Adrenal gland (tissue), 12 donors: ENCODE results near the gene DAGLB. TPM values are rescaled to one million over a fixed set of nuclear protein-coding genes. Genes with fewer than 3 reads are reported as not detected.
"Not testable (repeated sequence)": the region's sequence is repeated elsewhere in the genome, so short reads cannot be mapped to it uniquely, and the experiment has no call there.

Experiments
- DNase-seq, 7 donors: peaks; one replicate each; pipeline ENCODE4 v3.0.0-alpha.2; 2019 to 2020
- H3K27ac ChIP-seq, 5 donors: fragments of 200-600 bp; sonication (generic) in 4 of 5; 1 replicate in 3 of 5; 2 replicates in 2 of 5; pipeline versions ENCODE4 v1.5.1 to v1.8.0; 2016 to 2020; ENCODE audit warnings: mild to moderate bottlenecking in 1 of 5
- H3K27me3 ChIP-seq: fragments of 200-600 bp; 2 replicates; pipeline ENCODE4 v1.8.0; 2021
- H3K36me3 ChIP-seq, 2 donors: fragments of 200-600 bp; replicated peaks in 1 of 2; 1 replicate in 1 of 2; 2 replicates in 1 of 2; pipeline versions ENCODE4 v1.5.1 to v1.8.0; 2018 to 2022
- H3K4me1 ChIP-seq, 2 donors: fragments of 200-600 bp; replicated peaks in 1 of 2; 1 replicate in 1 of 2; 2 replicates in 1 of 2; pipeline versions ENCODE4 v1.5.1 to v1.8.0; 2018 to 2021
- H3K4me3 ChIP-seq, 4 donors: fragments of 200-600 bp; sonication (generic) in 3 of 4; one replicate each; pipeline ENCODE4 v1.5.1; 2016 to 2018
- H3K9me3 ChIP-seq, 3 donors: fragments of 200-600 bp; sonication (generic) in 1 of 3; replicated peaks in 1 of 3; 1 replicate in 2 of 3; 2 replicates in 1 of 3; pipeline versions ENCODE4 v1.5.1 to v1.8.0; 2016 to 2021
- POLR2A ChIP-seq, 2 donors: fragments of 450-650 bp; IDR thresholded peaks; one replicate each; pipeline ENCODE4 v1.6.1; 2017; ENCODE audit warnings: antibody characterized with exemption in 2 of 2, mild to moderate bottlenecking in 2 of 2, moderate library complexity in 1 of 2
- WGBS, 4 donors: extraction: QIAGEN DNeasy Blood & Tissue Kit in 2 of 4; methylation state at CpG; one replicate each; pipeline versions ENCODE4 v1.1.5 to v1.1.7; 2013 to 2017; 5-methylcytosine and 5-hydroxymethylcytosine counted together
- intact Hi-C, 2 donors: fragments of 100-400 bp; cut with DNase I; formaldehyde crosslinking; loops; one replicate each; pipeline versions ENCODE4 v1.14.1 to v1.15.0; 2022 to 2023
- polyA plus RNA-seq, 3 donors: library from polyadenylated mRNA; stranded (reverse); fragments of 200-250 nt in 2 of 3; fragments of 350-450 nt in 1 of 3; fragmentation: Illumina TruSeq in 1 of 3; extraction: RNeasy Lipid Tissue Mini Kit (QIAGEN cat#74804) in 1 of 3; gene quantifications; one replicate each; pipeline ENCODE4 v1.2.3, GENCODE V29; 2013 to 2014
- total RNA-seq, 9 donors: library from RNA; depleted of rRNA in 4 of 9; stranded (reverse); fragments of >200 nt in 4 of 9; fragments of 120-200 nt in 1 of 9; fragmentation: NEBNext Ultra II Directional in 1 of 9; extraction: Animal tissue kit (Norgen Biotek cat#: 25700) in 1 of 9; gene quantifications; one replicate each; pipeline versions ENCODE4 v1.1.0 to v1.2.4, GENCODE V29; 2013 to 2023
- TF ChIP-seq, protein P1 (sequence below), 6 experiments: fragments of 450-650 bp in 4 of 6; fragments of 200-600 bp in 2 of 6; sonication (generic) in 1 of 6; IDR thresholded peaks; 1 replicate in 5 of 6; 2 replicates in 1 of 6; pipeline versions ENCODE4 v1.5.1 to v1.8.0; 2016 to 2021; ENCODE audit warnings: antibody characterized with exemption in 6 of 6, mild to moderate bottlenecking in 2 of 6, moderate library complexity in 1 of 6
- donor health status: healthy with polysubstance abuse.
- donor health status: Bipolar disorder and iron deficiency.
- donor health status: DM: yes; HTN: yes; CAD: no.
- donor health status: DM: no; HTN: no; CAD: no.
- donor health status: DM: no; HTN: no; CAD: no.
- donor health status: DM: yes; HTN: yes; CAD: no.

Gene DAGLB
- total and polyA plus RNA-seq, 12 donors, result 19.8 to 56.7 (median 36.7) TPM

DNA sequence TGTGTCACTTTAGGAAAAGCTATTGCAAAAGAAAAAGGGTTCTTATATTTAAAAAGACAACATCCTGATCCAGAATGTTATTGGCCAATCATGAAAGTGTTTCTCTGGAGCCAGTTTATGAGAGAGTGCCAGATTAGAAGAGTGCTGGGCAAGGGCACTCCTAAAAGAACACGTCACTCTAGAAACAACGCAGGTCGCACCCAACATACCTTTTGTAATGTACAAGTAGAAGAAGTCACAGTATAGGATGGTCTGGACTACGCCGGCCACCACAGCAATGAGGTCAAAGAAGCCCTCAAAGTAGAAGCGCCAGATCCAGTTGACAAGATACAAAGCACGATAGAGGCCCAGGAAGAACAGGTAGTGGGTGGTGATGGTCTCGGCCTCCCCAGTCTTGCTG lies 18.1 kb upstream of the DAGLB start:
- H3K36me3 ChIP-seq, result peaks cover 0 to 86% of the 10 kb centered on the region in 2 donors
- TF ChIP-seq, protein P1, sequence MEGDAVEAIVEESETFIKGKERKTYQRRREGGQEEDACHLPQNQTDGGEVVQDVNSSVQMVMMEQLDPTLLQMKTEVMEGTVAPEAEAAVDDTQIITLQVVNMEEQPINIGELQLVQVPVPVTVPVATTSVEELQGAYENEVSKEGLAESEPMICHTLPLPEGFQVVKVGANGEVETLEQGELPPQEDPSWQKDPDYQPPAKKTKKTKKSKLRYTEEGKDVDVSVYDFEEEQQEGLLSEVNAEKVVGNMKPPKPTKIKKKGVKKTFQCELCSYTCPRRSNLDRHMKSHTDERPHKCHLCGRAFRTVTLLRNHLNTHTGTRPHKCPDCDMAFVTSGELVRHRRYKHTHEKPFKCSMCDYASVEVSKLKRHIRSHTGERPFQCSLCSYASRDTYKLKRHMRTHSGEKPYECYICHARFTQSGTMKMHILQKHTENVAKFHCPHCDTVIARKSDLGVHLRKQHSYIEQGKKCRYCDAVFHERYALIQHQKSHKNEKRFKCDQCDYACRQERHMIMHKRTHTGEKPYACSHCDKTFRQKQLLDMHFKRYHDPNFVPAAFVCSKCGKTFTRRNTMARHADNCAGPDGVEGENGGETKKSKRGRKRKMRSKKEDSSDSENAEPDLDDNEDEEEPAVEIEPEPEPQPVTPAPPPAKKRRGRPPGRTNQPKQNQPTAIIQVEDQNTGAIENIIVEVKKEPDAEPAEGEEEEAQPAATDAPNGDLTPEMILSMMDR (IDR thresholded peaks at IDR 0.05), result no peak
- no peak for TF ChIP-seq POLR2A (IDR thresholded peaks at IDR 0.05)
- H3K27ac ChIP-seq, result no peak overlapping the region
- no peak overlapping the region for H3K4me3 ChIP-seq
- intact Hi-C loops, result no loop called here
- no peaks in the 10 kb centered on the region for H3K27me3 ChIP-seq
- WGBS, 4 donors, result 91 to 97% (median 94%) methylated on average over 8 of the region's 8 CpGs
- H3K9me3 ChIP-seq, result no peaks in the 10 kb centered on the region
- DNase-seq, result no peak
- H3K4me1 ChIP-seq, result no peaks in the 10 kb centered on the region

DNA sequence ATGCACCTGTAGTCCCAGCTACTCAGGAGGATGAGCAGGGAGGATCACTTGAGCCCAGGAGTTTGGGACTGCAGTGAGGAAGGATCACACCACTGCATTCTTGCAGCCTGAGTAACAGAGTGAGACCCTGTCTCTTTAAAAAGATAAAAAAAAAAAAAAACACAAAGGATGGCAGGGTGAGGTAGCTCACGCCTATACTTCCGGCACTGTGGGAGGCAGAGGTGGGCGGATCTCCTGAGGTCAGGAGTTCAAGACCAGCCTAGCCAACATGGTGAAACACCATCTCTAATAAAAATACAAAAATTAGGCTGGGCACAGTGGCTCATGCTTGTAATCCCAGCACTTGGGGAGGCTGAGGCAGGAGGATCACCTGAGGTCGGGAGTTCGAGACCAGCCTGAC lies 15.9 kb upstream of the DAGLB start:
- peaks cover 0 to 65% of the 10 kb centered on the region in 2 donors for H3K36me3 ChIP-seq
- H3K9me3 ChIP-seq, H3K27me3 ChIP-seq, H3K4me1 ChIP-seq, H3K27ac ChIP-seq, H3K4me3 ChIP-seq, DNase-seq, intact Hi-C loops: not testable (repeated sequence)
- WGBS, 4 donors, result 76 to 84% (median 82%) methylated on average over 5 of the region's 5 CpGs

DNA sequence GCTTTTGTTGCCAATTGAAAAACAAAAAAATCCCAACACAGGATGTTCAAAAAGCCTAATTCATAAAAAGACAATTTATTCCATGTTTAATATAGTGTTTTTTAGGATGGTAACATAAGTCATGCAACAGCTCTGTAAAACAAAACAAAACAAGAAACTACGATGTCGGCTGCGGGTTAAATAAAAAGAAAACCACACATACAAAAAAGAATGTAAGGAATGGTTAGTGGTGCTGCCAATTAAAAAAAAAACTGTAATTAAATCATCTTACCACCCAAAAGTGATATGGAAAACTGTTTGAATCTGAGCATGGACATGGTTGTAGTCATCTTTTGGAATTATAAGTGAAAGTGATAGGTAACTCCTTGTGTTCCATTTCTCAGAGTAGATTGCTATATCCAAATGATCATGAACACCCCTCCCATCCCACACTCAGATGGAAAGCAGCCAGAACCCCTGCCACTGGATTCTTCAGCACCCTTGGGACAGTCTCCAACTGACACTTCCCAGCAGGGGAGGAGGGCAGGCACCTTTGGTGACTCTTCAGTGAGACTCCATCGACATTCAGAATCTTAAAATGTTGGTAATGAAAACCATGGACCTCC lies 14.3 kb upstream of the DAGLB start:
- Histone ChIP-seq H3K4me1 (no peaks in the 10 kb centered on the region), H3K9me3 (no peaks in the 10 kb centered on the region), H3K36me3 (peaks cover 0 to 50% of the 10 kb centered on the region in 2 donors), H3K27me3 (no peaks in the 10 kb centered on the region), H3K4me3 (no peak overlapping the region), H3K27ac (no peak overlapping the region)
- intact Hi-C loops, result no loop called here
- no peak for DNase-seq
- 74 to 84% (median 82%) methylated on average over 4 of the region's 4 CpGs for WGBS, 4 donors
- no peak for TF ChIP-seq POLR2A (IDR thresholded peaks at IDR 0.05)
- TF ChIP-seq, protein P1 (IDR thresholded peaks at IDR 0.05), result no peak

DNA sequence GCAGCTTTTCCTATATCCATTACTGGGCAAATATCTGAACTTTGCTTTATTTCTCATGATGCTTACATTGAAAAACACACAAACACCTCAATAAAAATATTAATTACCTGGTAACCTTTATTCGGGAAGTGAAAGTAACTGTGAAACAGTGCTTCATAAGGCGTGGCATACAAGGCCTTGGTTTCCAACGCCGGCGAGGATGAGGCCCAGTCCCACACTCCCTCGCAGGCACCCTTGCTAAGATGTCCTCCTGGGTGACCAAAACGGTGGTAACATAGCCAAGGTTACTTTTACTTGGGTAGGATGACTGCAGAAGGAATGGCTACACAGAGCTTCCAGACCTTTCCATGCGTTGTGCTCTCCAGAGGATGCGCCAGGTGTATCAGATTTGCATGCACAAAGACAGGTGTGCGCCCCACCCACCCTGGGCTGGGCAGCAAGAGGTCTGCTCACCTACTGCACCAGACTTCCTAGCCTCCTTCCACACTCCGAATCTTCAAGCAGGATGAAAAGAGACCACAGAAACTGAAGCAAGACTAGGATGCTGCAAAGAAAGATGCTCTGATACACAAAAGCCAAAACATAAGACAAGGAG lies 13.3 kb upstream of the DAGLB start:
- intact Hi-C loops, result no loop called here
- Histone ChIP-seq H3K4me1 (no peaks in the 10 kb centered on the region), H3K9me3 (no peaks in the 10 kb centered on the region), H3K4me3 (no peak overlapping the region), H3K27me3 (no peaks in the 10 kb centered on the region), H3K27ac (no peak overlapping the region), H3K36me3 (peaks cover 0 to 40% of the 10 kb centered on the region in 2 donors)
- TF ChIP-seq POLR2A (IDR thresholded peaks at IDR 0.05), result no peak
- TF ChIP-seq, protein P1 (IDR thresholded peaks at IDR 0.05), result no peak
- DNase-seq, result no peak
- 91 to 96% (median 93%) methylated on average over 7 to 11 of the region's 11 CpGs for WGBS, 4 donors

DNA sequence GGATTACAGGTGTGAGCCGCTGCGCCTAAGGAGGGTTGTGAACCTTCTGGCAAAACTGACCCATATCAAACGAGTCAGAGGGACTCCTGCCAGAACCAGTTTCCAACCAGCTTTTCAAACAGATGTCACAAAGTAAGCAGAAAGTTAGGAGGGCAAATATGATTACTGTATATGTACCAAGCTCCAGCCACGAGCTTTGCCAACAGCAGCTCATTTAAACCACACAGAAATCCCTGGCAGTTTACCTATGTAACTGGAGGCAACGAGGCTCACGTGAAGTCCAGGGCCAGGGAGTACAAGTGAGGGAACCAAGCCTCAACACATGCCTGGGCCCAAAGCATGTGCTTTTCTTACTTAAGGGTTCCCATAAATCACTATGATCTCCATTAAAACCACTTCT lies 12.5 kb upstream of the DAGLB start:
- H3K27me3 ChIP-seq, result no peaks in the 10 kb centered on the region
- peaks cover 0 to 32% of the 10 kb centered on the region in 2 donors for H3K36me3 ChIP-seq
- H3K4me3 ChIP-seq, result no peak overlapping the region
- 78 to 87% (median 85%) methylated on average over 6 of the region's 6 CpGs for WGBS, 4 donors
- no peaks in the 10 kb centered on the region for H3K4me1 ChIP-seq
- H3K27ac ChIP-seq, result no peak overlapping the region
- DNase-seq, result no peak
- intact Hi-C loops, result no loop called here
- TF ChIP-seq, protein P1 (IDR thresholded peaks at IDR 0.05), result no peak
- TF ChIP-seq POLR2A (IDR thresholded peaks at IDR 0.05), result no peak
- H3K9me3 ChIP-seq, result no peaks in the 10 kb centered on the region

DNA sequence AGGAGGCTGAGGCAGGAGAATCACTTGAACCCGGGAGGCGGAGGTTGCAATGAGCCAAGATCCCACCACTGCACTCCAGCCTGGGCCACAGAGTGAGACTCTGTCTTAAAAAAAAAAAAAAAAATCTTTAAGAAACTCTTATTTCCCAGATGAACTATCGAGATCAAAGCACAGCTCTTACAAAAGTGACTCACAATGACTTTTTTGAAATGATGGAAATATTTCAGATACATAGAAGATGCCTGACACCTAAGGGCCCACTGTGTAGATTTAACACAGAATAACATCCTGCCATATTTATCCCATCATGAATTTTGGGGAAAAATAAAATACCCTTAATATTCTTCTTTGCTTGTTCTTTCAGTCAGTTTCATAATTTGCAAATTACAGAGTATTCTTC lies 10.9 kb upstream of the DAGLB start:
- H3K27me3 ChIP-seq, intact Hi-C loops, H3K4me1 ChIP-seq, H3K4me3 ChIP-seq, H3K9me3 ChIP-seq, DNase-seq, H3K27ac ChIP-seq: not testable (repeated sequence)
- WGBS, 4 donors, result 75 to 89% (median 80%) methylated on average over 3 of the region's 3 CpGs
- H3K36me3 ChIP-seq, result peaks cover 0 to 28% of the 10 kb centered on the region in 2 donors
